Fibroblast of lung (primary cell): Measurements from ENCODE around the gene ARHGEF19. TPM values are rescaled to one million over a fixed set of nuclear protein-coding genes. Genes with fewer than 3 reads are reported as not detected.
A peak's percentile ranks its signal among the peaks of the same experiment; 100 is the strongest.

Experiments used
- DNase-seq, 2 donors: peaks; one replicate each; pipeline versions ENCODE4 v3.0.0 to v3.0.0-alpha.2; 2010; ENCODE audit warnings: low read depth in 2 of 2
- H2AFZ ChIP-seq: 2 replicates; pipeline ENCODE4 v1.5.1; 2012; ENCODE audit warnings: low read length, control low read depth, inconsistent platforms
- H3K27ac ChIP-seq: 2 replicates; pipeline ENCODE4 v1.5.1; 2011; ENCODE audit warnings: low read length, control low read depth; ENCODE audit not compliant: insufficient read depth
- H3K27me3 ChIP-seq: 2 replicates; pipeline ENCODE4 v1.5.1; 2011; ENCODE audit warnings: mild to moderate bottlenecking, low read length; ENCODE audit not compliant: control insufficient read depth, insufficient read depth
- H3K36me3 ChIP-seq: 2 replicates; pipeline ENCODE4 v1.5.1; 2011; ENCODE audit warnings: low read length; ENCODE audit not compliant: control insufficient read depth, insufficient read depth
- H3K4me1 ChIP-seq: 2 replicates; pipeline ENCODE4 v1.5.1; 2011; ENCODE audit warnings: low read length; ENCODE audit not compliant: control insufficient read depth, insufficient read depth; ENCODE audit errors: extremely low read depth
- H3K4me2 ChIP-seq: 2 replicates; pipeline ENCODE4 v1.5.1; 2011; ENCODE audit warnings: low read length, control low read depth; ENCODE audit not compliant: insufficient read depth; ENCODE audit errors: extremely low read depth
- H3K4me3 ChIP-seq, 4 experiments: fragments of 200-600 bp in 1 of 4; sonication (generic) in 1 of 4; replicated peaks in 1 of 4; 2 replicates each; pipeline ENCODE4 v1.5.1; 2011 to 2016; ENCODE audit warnings: low read length in 4 of 4, low read depth in 3 of 4, mild to moderate bottlenecking in 3 of 4, control low read depth in 2 of 4, inconsistent platforms in 1 of 4, mixed read lengths in 1 of 4; ENCODE audit not compliant: insufficient read depth in 1 of 4; ENCODE audit errors: control extremely low read depth in 1 of 4
- H3K79me2 ChIP-seq: 2 replicates; pipeline ENCODE4 v1.5.1; 2012; ENCODE audit warnings: mild to moderate bottlenecking, low read length, inconsistent platforms; ENCODE audit not compliant: control insufficient read depth, insufficient read depth
- H3K9ac ChIP-seq: 2 replicates; pipeline ENCODE4 v1.5.1; 2011; ENCODE audit warnings: mild to moderate bottlenecking, low read length, control low read depth; ENCODE audit not compliant: insufficient read depth
- H3K9me3 ChIP-seq: 2 replicates; pipeline ENCODE4 v1.5.1; 2012; ENCODE audit warnings: low read depth, low read length; ENCODE audit not compliant: control insufficient read depth, insufficient read depth
- H4K20me1 ChIP-seq: 2 replicates; pipeline ENCODE4 v1.5.1; 2011; ENCODE audit warnings: low read length; ENCODE audit not compliant: control insufficient read depth, insufficient read depth; ENCODE audit errors: extremely low read depth
- EZH2 ChIP-seq: IDR thresholded peaks from 2 replicates; pipeline ENCODE4 v1.5.1; 2012; ENCODE audit warnings: low read length, control low read depth, mild to moderate bottlenecking; ENCODE audit errors: missing control alignments
- polyA plus RNA-seq, 2 donors: library from polyadenylated mRNA; depleted of rRNA in 1 of 2; stranded (reverse) in 1 of 2; unstranded in 1 of 2; fragments of >200 nt; gene quantifications; 2 replicates each; pipeline ENCODE4 v1.2.1, GENCODE V29; 2011 to 2012; ENCODE audit warnings: missing spikeins in 1 of 2
- total RNA-seq: library from RNA; depleted of rRNA; stranded (reverse); fragments of >200 nt; gene quantifications from 2 replicates; pipeline ENCODE4 v1.2.1, GENCODE V29; 2014
- TF ChIP-seq, protein P1 (sequence below), 2 donors: IDR thresholded peaks in 1 of 2; conservative IDR thresholded peaks in 1 of 2; 1 replicate in 1 of 2; 2 replicates in 1 of 2; pipeline ENCODE4 v1.5.1; 2011 to 2012; ENCODE audit warnings: low read length in 2 of 2, control low read depth in 1 of 2, inconsistent platforms in 1 of 2, low read depth in 1 of 2, mild to moderate bottlenecking in 1 of 2

ARHGEF19 gene
- total and polyA plus RNA-seq, 2 donors (not counting 1 experiment from before 2014, with no cell fraction given), result 3.3 TPM

DNA sequence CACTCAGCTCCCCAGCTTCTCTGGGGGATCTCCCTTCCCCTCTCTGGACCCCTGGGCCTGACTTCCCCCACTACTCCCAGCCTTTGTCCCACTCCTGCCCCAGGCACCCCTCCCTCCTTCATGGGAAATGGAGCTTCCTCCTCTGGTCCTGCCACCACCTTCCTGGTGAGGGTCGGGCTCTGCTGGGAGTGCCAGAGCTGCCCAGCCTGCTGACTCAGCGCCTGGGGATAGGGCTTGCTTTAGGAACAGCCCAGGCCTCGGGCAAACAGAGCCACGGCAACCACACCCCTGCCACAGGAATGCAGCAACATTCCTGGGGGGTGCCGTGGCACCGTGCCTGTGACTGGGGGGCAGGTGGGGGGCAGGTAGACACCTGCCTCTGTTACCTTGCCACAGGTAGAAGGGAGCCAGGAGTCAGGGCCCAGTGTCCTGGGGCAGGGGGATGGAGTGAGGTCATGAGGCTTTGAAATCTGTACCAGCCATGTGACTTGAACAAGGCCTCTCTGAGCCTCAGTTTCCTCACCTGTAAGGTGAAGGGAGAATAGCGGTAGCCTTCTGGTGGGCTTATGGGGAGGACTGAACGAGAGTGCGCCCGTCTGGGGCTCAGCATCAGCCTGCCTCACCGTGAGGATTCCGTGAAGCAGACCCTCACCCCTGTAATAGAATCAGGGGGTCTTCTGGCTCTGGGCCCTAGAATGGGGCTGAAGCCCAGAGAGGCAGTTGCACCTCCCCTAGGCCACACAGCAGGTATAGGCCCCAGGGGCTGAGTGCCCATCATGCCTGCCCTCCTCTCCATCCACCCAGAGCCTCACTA lies 38.8 kb downstream of the ARHGEF19 start:
- no peaks in the 10 kb centered on the region for H4K20me1 ChIP-seq
- TF ChIP-seq EZH2, result no peak
- TF ChIP-seq, protein P1, sequence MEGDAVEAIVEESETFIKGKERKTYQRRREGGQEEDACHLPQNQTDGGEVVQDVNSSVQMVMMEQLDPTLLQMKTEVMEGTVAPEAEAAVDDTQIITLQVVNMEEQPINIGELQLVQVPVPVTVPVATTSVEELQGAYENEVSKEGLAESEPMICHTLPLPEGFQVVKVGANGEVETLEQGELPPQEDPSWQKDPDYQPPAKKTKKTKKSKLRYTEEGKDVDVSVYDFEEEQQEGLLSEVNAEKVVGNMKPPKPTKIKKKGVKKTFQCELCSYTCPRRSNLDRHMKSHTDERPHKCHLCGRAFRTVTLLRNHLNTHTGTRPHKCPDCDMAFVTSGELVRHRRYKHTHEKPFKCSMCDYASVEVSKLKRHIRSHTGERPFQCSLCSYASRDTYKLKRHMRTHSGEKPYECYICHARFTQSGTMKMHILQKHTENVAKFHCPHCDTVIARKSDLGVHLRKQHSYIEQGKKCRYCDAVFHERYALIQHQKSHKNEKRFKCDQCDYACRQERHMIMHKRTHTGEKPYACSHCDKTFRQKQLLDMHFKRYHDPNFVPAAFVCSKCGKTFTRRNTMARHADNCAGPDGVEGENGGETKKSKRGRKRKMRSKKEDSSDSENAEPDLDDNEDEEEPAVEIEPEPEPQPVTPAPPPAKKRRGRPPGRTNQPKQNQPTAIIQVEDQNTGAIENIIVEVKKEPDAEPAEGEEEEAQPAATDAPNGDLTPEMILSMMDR (conservative IDR thresholded peaks at IDR 0.05 in 1 of 2, IDR thresholded peaks at IDR 0.05 in 1 of 2; ENCODE audit: low read depth in 1 of 2, low read length in 2 of 2), result no peak
- H3K4me2 ChIP-seq, result no peak overlapping the region
- H2AFZ ChIP-seq, result no peak overlapping the region
- peak overlapping the region; percentile 24 for H3K9ac ChIP-seq
- peaks cover 42% of the 10 kb centered on the region for H3K4me1 ChIP-seq
- no peaks in the 10 kb centered on the region for H3K79me2 ChIP-seq
- H3K27ac ChIP-seq, result peak overlapping the region; percentile 13
- no peaks in the 10 kb centered on the region for H3K9me3 ChIP-seq
- H3K27me3 ChIP-seq, result no peaks in the 10 kb centered on the region
- no peaks in the 10 kb centered on the region for H3K36me3 ChIP-seq
- DNase-seq, result peak; percentile 63 to 88
- no peak overlapping the region for H3K4me3 ChIP-seq

DNA sequence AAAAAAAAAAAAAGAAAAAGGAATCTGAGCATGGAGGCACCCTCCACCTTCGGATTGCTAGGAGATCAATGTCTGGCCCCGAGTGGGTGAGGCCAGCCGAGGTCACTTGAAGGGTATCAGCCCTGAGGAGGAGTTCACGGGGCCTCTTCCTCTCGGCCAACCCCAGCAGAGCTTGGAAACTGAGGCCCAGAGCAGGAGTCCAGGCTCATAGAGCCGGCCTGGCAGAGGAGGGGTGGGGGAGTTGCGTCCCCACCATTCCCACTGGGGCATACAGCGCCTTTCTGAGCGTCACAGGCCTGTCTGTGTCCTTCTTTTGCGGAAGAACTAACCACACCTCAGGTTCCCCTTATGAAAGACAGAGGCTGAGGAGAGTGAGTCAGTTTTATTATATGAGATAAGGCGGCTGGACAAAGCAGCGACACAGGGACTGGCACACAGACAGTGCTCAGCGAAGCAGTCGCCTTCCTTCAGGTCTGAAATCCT lies 39.4 kb downstream of the ARHGEF19 start:
- DNase-seq, result peak; percentile 51 to 86
- Histone ChIP-seq H3K27me3 (no peaks in the 10 kb centered on the region), H3K9me3 (no peaks in the 10 kb centered on the region), H2AFZ (no peak overlapping the region), H3K36me3 (no peaks in the 10 kb centered on the region), H3K4me3 (no peak overlapping the region), H3K9ac (peak overlapping the region; percentile 24), H3K4me2 (no peak overlapping the region), H3K27ac (peak overlapping the region; percentile 13), H4K20me1 (no peaks in the 10 kb centered on the region), H3K4me1 (peaks cover 41% of the 10 kb centered on the region), H3K79me2 (no peaks in the 10 kb centered on the region)
- TF ChIP-seq, protein P1 (conservative IDR thresholded peaks at IDR 0.05 in 1 of 2, IDR thresholded peaks at IDR 0.05 in 1 of 2; ENCODE audit: low read depth in 1 of 2, low read length in 2 of 2), result no peak
- TF ChIP-seq EZH2, result no peak

DNA sequence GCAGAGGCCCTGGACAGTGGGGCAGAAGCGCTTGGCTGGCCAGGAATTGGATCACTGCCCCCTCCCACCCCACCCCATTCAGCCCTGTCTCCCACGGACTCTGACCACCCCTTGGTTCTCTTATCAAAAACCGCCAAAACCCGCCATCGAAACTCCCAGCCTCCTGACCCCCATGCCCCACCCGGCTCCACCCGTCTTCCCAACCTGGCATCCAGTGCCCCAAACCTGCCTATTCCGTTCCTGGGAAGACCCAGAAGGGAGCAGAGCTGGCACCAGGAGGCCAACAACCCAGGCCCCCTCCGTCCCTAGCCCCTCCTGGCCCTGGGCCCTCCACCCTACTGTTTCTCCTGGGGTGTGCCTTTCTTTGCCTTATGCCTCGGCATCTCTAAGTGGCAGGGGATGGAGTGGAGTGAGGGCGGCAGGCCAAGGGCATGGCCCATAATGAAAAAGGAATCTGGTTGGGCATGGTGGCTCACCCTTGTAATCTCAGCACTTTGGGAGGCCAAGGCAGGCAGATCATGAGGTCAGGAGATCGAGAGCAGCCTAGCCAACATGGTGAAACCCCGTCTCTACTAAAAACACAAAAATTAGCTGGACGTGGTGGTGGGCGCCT lies 40.1 kb downstream of the ARHGEF19 start:
- H4K20me1 ChIP-seq, result no peaks in the 10 kb centered on the region
- H3K9me3 ChIP-seq, result no peaks in the 10 kb centered on the region
- TF ChIP-seq, protein P1 (conservative IDR thresholded peaks at IDR 0.05 in 1 of 2, IDR thresholded peaks at IDR 0.05 in 1 of 2; ENCODE audit: low read depth in 1 of 2, low read length in 2 of 2), result no peak
- no peak for TF ChIP-seq EZH2
- no peak overlapping the region for H3K4me2 ChIP-seq
- no peak overlapping the region for H3K27ac ChIP-seq
- H3K9ac ChIP-seq, result no peak overlapping the region
- H3K79me2 ChIP-seq, result no peaks in the 10 kb centered on the region
- no peak for DNase-seq
- no peak overlapping the region for H3K4me3 ChIP-seq
- H3K27me3 ChIP-seq, result no peaks in the 10 kb centered on the region
- peaks cover 38% of the 10 kb centered on the region for H3K4me1 ChIP-seq
- H2AFZ ChIP-seq, result no peak overlapping the region
- no peaks in the 10 kb centered on the region for H3K36me3 ChIP-seq
